Measurements from ENCODE around the gene SCN10A.

GRCh38 chr3:38652934-38653333 lies 163.1 kb downstream of the SCN10A start:
- no peak for TF ChIP-seq GATA3 (IDR thresholded peaks at IDR 0.05; ENCODE audit: low read depth, low read length)
- no peak for TF ChIP-seq GATA2 (IDR thresholded peaks at IDR 0.05; ENCODE audit: low read depth, low read length)

Data from SH-SY5Y (cell line).